MCF 10A (cell line): Measurements from ENCODE around the gene GRIK3. TPM values are rescaled to one million over a fixed set of nuclear protein-coding genes. Genes with fewer than 3 reads are reported as not detected.

Source experiments
- BruUV-seq: library from RNA; stranded (reverse); fragments of 400-500 nt; replicated peaks from 2 replicates; lab custom pipeline; 2021; lab: Mats Ljungman, UMichigan
- CTCF ChIA-PET: fragments of 300-600 bp; sonication (Branson Sonifier 250); formaldehyde crosslinking; extraction: SDS; loops from one replicate; lab custom pipeline; 2021; ENCODE audit warnings: antibody characterized with exemption, inconsistent platforms; lab: Yijun Ruan, JAX
- POLR2A ChIA-PET: fragments of 300-600, 350-650 bp; sonication (Branson Sonifier 250); formaldehyde crosslinking; extraction: SDS; loops from one replicate; lab custom pipeline; 2020; ENCODE audit warnings: antibody characterized with exemption, inconsistent platforms; lab: Yijun Ruan, JAX
- DNase-seq: peaks from one replicate; pipeline ENCODE4 v3.0.0-alpha.2; 2018; ENCODE audit not compliant: unreplicated experiment
- H3K27ac Mint-ChIP-seq: one replicate; pipeline ENCODE4 v1.8.0; 2022; ENCODE audit warnings: mild to moderate bottlenecking, low read depth, mixed read lengths; ENCODE audit not compliant: unreplicated experiment
- H3K27me3 Mint-ChIP-seq: one replicate; pipeline ENCODE4 v1.8.0; 2022; ENCODE audit warnings: mixed read lengths; ENCODE audit not compliant: insufficient read depth, unreplicated experiment
- H3K36me3 Mint-ChIP-seq: one replicate; pipeline ENCODE4 v1.8.0; 2022; ENCODE audit warnings: mild to moderate bottlenecking, moderate library complexity, mixed read lengths; ENCODE audit not compliant: insufficient read depth, unreplicated experiment
- H3K4me1 Mint-ChIP-seq: one replicate; pipeline ENCODE4 v1.8.0; 2022; ENCODE audit warnings: mixed read lengths; ENCODE audit not compliant: insufficient read depth, unreplicated experiment
- H3K4me3 Mint-ChIP-seq: one replicate; pipeline ENCODE4 v1.8.0; 2022; ENCODE audit warnings: mild to moderate bottlenecking, moderate library complexity, mixed read lengths; ENCODE audit not compliant: unreplicated experiment
- H3K9me3 Mint-ChIP-seq: one replicate; pipeline ENCODE4 v1.8.0; 2022; ENCODE audit warnings: mixed read lengths; ENCODE audit not compliant: unreplicated experiment
- CTCF ChIP-seq: fragments of 200-600 bp; IDR thresholded peaks from one replicate; pipeline ENCODE4 v1.8.0; 2022; ENCODE audit warnings: antibody characterized with exemption, mild to moderate bottlenecking; ENCODE audit not compliant: unreplicated experiment
- intact Hi-C: fragments of 100-400 bp; cut with micrococcal nuclease; formaldehyde crosslinking; loops from 2 replicates; pipeline ENCODE4 v1.14.1; 2022
- total RNA-seq: library from RNA; stranded (reverse); gene quantifications from 2 replicates; pipeline ENCODE4 v1.2.3, GENCODE V29; 2022

The GRIK3 gene
- total RNA-seq, 1 experiment from 2014 or later = not detected

- intact Hi-C loops = no loop called here
- Mint-ChIP-seq H3K9me3 (peaks cover 8% of the 10 kb centered on the region), H3K27me3 (no peaks in the 10 kb centered on the region), H3K4me3 (no peak overlapping the region), H3K36me3 (no peaks in the 10 kb centered on the region), H3K27ac (no peak overlapping the region), H3K4me1 (no peaks in the 10 kb centered on the region)
- no peak for DNase-seq
- TF ChIP-seq CTCF = no peak
- ChIA-PET POLR2A (no interaction called here), CTCF (interaction anchor here (0.6 kb wide), 1 partner anchor 114 kb away, joined by 4 read pairs; no protein-coding TSS in a partner anchor)
- BruUV-seq = no TSS peak
Observed at GRCh38 chr1:36984675-36985074, 49.6 kb downstream of the GRIK3 start.

- ChIA-PET POLR2A (no interaction called here), CTCF (interaction anchor here (0.6 kb wide), 1 partner anchor 115 kb away, joined by 4 read pairs; no protein-coding TSS in a partner anchor)
- no peaks in the 10 kb centered on the region for H3K27me3 Mint-ChIP-seq
- H3K36me3 Mint-ChIP-seq = no peaks in the 10 kb centered on the region
- no peaks in the 10 kb centered on the region for H3K4me1 Mint-ChIP-seq
- no TSS peak for BruUV-seq
- peaks cover 8% of the 10 kb centered on the region for H3K9me3 Mint-ChIP-seq
- H3K27ac Mint-ChIP-seq = no peak overlapping the region
- no peak for DNase-seq
- no peak for TF ChIP-seq CTCF
- intact Hi-C loops = no loop called here
- H3K4me3 Mint-ChIP-seq = no peak overlapping the region
Observed at GRCh38 chr1:36984026-36984425, 50.3 kb downstream of the GRIK3 start.

- intact Hi-C loops = no loop called here
- Mint-ChIP-seq H3K27ac (no peak overlapping the region), H3K36me3 (no peaks in the 10 kb centered on the region), H3K9me3 (peaks cover 8% of the 10 kb centered on the region), H3K4me1 (no peaks in the 10 kb centered on the region), H3K4me3 (no peak overlapping the region), H3K27me3 (no peaks in the 10 kb centered on the region)
- no peak for TF ChIP-seq CTCF
- no TSS peak for BruUV-seq
- CTCF ChIA-PET = no interaction called here
- POLR2A ChIA-PET = no interaction called here
- DNase-seq = no peak
Observed at GRCh38 chr1:36982709-36983108, 51.6 kb downstream of the GRIK3 start.

GRCh38 chr1:36981771-36982622 lies 52.3 kb downstream of the GRIK3 start:
- intact Hi-C loops = no loop called here
- Mint-ChIP-seq H3K36me3 (no peaks in the 10 kb centered on the region), H3K4me1 (no peaks in the 10 kb centered on the region), H3K27me3 (no peaks in the 10 kb centered on the region), H3K9me3 (peaks cover 8% of the 10 kb centered on the region), H3K27ac (no peak overlapping the region), H3K4me3 (no peak overlapping the region)
- ChIA-PET CTCF (interaction anchor here (0.6 kb wide), 2 partner anchors 308 to 1819 kb away, joined by 3 read pairs; no protein-coding TSS in a partner anchor), POLR2A (no interaction called here)
- no peak for DNase-seq
- no TSS peak for BruUV-seq
- no peak for TF ChIP-seq CTCF
